Measurements from ENCODE around the gene NOC2L.

The NOC2L gene

GRCh38 chr1:975896-976683, 17.0 kb upstream of the NOC2L start:
- TF ChIP-seq ZFP3 (CRISPR knock-in tag; IDR thresholded peaks at IDR 0.05): 0 out of 2 replicates have a peak, but pooled peaks have one; percentile 18
- no peak for TF ChIP-seq ZC3H10 (CRISPR knock-in tag; IDR thresholded peaks at IDR 0.05)
- peak; percentile 92 for ATAC-seq

DNA sequence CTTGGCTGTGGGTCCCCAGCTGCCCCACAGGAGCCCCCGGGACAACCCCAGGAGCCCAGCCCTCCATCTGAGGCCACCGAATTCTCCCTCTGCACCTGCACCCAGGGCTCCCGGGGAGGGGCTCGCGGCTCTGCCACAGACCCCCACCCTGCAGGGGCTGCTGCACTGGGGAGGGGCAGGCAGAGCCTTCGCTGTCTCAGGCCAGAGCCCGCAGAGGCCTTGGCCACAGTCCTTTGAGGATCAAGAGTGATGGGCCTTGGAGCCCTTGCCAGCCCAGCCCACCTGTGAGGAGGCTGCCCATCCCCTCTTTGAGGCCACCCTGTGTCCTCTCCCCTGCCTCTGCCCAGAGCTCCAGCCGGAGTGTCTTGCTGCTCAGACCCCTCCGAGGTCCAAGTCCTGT, 16.3 kb upstream of the NOC2L start:
- no peak for ATAC-seq
- no peak for TF ChIP-seq ZNF8 (CRISPR knock-in tag; IDR thresholded peaks at IDR 0.05)
- no peak for TF ChIP-seq TOX (CRISPR knock-in tag; IDR thresholded peaks at IDR 0.05; ENCODE audit: borderline replicate concordance)
- no peak for TF ChIP-seq PATZ1 (CRISPR knock-in tag; IDR thresholded peaks at IDR 0.05; ENCODE audit: borderline replicate concordance)
- TF ChIP-seq ZNF70 (CRISPR knock-in tag; IDR thresholded peaks at IDR 0.05): no peak
- no peak for TF ChIP-seq PPARA (CRISPR knock-in tag; IDR thresholded peaks at IDR 0.05; ENCODE audit: borderline replicate concordance)
- TF ChIP-seq BACH2 (CRISPR knock-in tag; IDR thresholded peaks at IDR 0.05; ENCODE audit: borderline replicate concordance): no peak
- TF ChIP-seq, protein P1, sequence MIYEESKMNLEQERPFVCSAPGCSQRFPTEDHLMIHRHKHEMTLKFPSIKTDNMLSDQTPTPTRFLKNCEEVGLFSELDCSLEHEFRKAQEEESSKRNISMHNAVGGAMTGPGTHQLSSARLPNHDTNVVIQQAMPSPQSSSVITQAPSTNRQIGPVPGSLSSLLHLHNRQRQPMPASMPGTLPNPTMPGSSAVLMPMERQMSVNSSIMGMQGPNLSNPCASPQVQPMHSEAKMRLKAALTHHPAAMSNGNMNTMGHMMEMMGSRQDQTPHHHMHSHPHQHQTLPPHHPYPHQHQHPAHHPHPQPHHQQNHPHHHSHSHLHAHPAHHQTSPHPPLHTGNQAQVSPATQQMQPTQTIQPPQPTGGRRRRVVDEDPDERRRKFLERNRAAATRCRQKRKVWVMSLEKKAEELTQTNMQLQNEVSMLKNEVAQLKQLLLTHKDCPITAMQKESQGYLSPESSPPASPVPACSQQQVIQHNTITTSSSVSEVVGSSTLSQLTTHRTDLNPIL (CRISPR knock-in tag; IDR thresholded peaks at IDR 0.05; ENCODE audit: low read depth): no peak
- TF ChIP-seq SNAI2 (CRISPR knock-in tag; IDR thresholded peaks at IDR 0.05): no peak
- TF ChIP-seq, protein P2, sequence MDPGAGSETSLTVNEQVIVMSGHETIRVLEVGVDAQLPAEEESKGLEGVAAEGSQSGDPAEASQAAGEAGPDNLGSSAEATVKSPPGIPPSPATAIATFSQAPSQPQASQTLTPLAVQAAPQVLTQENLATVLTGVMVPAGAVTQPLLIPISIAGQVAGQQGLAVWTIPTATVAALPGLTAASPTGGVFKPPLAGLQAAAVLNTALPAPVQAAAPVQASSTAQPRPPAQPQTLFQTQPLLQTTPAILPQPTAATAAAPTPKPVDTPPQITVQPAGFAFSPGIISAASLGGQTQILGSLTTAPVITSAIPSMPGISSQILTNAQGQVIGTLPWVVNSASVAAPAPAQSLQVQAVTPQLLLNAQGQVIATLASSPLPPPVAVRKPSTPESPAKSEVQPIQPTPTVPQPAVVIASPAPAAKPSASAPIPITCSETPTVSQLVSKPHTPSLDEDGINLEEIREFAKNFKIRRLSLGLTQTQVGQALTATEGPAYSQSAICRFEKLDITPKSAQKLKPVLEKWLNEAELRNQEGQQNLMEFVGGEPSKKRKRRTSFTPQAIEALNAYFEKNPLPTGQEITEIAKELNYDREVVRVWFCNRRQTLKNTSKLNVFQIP (CRISPR knock-in tag; IDR thresholded peaks at IDR 0.05; ENCODE audit: borderline replicate concordance, low read depth): no peak
- no peak for TF ChIP-seq ESRRG (CRISPR knock-in tag; IDR thresholded peaks at IDR 0.05)
- no peak for TF ChIP-seq ZFP3 (CRISPR knock-in tag; IDR thresholded peaks at IDR 0.05)
- TF ChIP-seq TCF4 (CRISPR knock-in tag; IDR thresholded peaks at IDR 0.05; ENCODE audit: borderline replicate concordance): no peak
- TF ChIP-seq ZC3H10 (CRISPR knock-in tag; IDR thresholded peaks at IDR 0.05): no peak
- TF ChIP-seq CSDC2 (CRISPR knock-in tag; IDR thresholded peaks at IDR 0.05): no peak
- no peak for TF ChIP-seq OSR1 (CRISPR knock-in tag; IDR thresholded peaks at IDR 0.05)
- TF ChIP-seq RARB (CRISPR knock-in tag; IDR thresholded peaks at IDR 0.05): no peak
- no peak for TF ChIP-seq ZNF565 (CRISPR knock-in tag; conservative IDR thresholded peaks at IDR 0.05; ENCODE audit: low read depth)

- no peak for ATAC-seq
- TF ChIP-seq ZNF565 (CRISPR knock-in tag; conservative IDR thresholded peaks at IDR 0.05; ENCODE audit: low read depth) (no peak), BACH2 (CRISPR knock-in tag; IDR thresholded peaks at IDR 0.05; ENCODE audit: borderline replicate concordance) (no peak), TCF4 (CRISPR knock-in tag; IDR thresholded peaks at IDR 0.05; ENCODE audit: borderline replicate concordance) (no peak), ARNTL (CRISPR knock-in tag; IDR thresholded peaks at IDR 0.05; ENCODE audit: borderline replicate concordance, low read depth) (no peak), CSDC2 (CRISPR knock-in tag; IDR thresholded peaks at IDR 0.05) (no peak), SNAI2 (CRISPR knock-in tag; IDR thresholded peaks at IDR 0.05) (no peak), PPARA (CRISPR knock-in tag; IDR thresholded peaks at IDR 0.05; ENCODE audit: borderline replicate concordance) (no peak), ISL1 (CRISPR knock-in tag; IDR thresholded peaks at IDR 0.05) (no peak), ESRRG (CRISPR knock-in tag; IDR thresholded peaks at IDR 0.05) (no peak), ZC3H10 (CRISPR knock-in tag; IDR thresholded peaks at IDR 0.05) (no peak), ZNF8 (CRISPR knock-in tag; IDR thresholded peaks at IDR 0.05) (no peak), PATZ1 (CRISPR knock-in tag; IDR thresholded peaks at IDR 0.05; ENCODE audit: borderline replicate concordance) (no peak), OSR1 (CRISPR knock-in tag; IDR thresholded peaks at IDR 0.05) (no peak), ZFP30 (CRISPR knock-in tag; IDR thresholded peaks at IDR 0.05) (no peak), ZFP3 (CRISPR knock-in tag; IDR thresholded peaks at IDR 0.05) (no peak)
- TF ChIP-seq, protein P2 (CRISPR knock-in tag; IDR thresholded peaks at IDR 0.05; ENCODE audit: borderline replicate concordance, low read depth): no peak
- TF ChIP-seq, protein P3, sequence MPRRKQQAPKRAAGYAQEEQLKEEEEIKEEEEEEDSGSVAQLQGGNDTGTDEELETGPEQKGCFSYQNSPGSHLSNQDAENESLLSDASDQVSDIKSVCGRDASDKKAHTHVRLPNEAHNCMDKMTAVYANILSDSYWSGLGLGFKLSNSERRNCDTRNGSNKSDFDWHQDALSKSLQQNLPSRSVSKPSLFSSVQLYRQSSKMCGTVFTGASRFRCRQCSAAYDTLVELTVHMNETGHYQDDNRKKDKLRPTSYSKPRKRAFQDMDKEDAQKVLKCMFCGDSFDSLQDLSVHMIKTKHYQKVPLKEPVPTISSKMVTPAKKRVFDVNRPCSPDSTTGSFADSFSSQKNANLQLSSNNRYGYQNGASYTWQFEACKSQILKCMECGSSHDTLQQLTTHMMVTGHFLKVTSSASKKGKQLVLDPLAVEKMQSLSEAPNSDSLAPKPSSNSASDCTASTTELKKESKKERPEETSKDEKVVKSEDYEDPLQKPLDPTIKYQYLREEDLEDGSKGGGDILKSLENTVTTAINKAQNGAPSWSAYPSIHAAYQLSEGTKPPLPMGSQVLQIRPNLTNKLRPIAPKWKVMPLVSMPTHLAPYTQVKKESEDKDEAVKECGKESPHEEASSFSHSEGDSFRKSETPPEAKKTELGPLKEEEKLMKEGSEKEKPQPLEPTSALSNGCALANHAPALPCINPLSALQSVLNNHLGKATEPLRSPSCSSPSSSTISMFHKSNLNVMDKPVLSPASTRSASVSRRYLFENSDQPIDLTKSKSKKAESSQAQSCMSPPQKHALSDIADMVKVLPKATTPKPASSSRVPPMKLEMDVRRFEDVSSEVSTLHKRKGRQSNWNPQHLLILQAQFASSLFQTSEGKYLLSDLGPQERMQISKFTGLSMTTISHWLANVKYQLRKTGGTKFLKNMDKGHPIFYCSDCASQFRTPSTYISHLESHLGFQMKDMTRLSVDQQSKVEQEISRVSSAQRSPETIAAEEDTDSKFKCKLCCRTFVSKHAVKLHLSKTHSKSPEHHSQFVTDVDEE (CRISPR knock-in tag; IDR thresholded peaks at IDR 0.05): no peak
- TF ChIP-seq, protein P4, sequence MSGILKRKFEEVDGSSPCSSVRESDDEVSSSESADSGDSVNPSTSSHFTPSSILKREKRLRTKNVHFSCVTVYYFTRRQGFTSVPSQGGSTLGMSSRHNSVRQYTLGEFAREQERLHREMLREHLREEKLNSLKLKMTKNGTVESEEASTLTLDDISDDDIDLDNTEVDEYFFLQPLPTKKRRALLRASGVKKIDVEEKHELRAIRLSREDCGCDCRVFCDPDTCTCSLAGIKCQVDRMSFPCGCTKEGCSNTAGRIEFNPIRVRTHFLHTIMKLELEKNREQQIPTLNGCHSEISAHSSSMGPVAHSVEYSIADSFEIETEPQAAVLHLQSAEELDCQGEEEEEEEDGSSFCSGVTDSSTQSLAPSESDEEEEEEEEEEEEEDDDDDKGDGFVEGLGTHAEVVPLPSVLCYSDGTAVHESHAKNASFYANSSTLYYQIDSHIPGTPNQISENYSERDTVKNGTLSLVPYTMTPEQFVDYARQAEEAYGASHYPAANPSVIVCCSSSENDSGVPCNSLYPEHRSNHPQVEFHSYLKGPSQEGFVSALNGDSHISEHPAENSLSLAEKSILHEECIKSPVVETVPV (CRISPR knock-in tag; IDR thresholded peaks at IDR 0.05): no peak
Observed at GRCh38 chr1:974687-975328, 15.8 kb upstream of the NOC2L start.

Data from SK-N-SH treated with all-trans-retinoic acid at 6 μM for 48 hours (cell line).